IMR-90 (cell line): Measurements from ENCODE around the gene KDM4B. TPM values are rescaled to one million over a fixed set of nuclear protein-coding genes. Genes with fewer than 3 reads are reported as not detected.

Source experiments
- ATAC-seq: fragments of 200-7000 bp; cut with Tn5 transposase; 2 replicates; pipeline ENCODE4 v1.9.1; 2020; ENCODE audit warnings: low read depth, mild to moderate bottlenecking, moderate library complexity
- BruUV-seq: library from RNA; stranded (reverse); fragments of 400-500 nt; replicated peaks from 2 replicates; lab custom pipeline; 2021; lab: Mats Ljungman, UMichigan
- CTCF ChIA-PET: fragments of 300-600 bp; formaldehyde crosslinking; extraction: SDS; loops from one replicate; lab custom pipeline; 2021; ENCODE audit warnings: antibody characterized with exemption; lab: Yijun Ruan, JAX
- POLR2A ChIA-PET: fragments of 300-600 bp; sonication (Branson Sonifier 250); formaldehyde crosslinking; loops from one replicate; lab custom pipeline; 2022; ENCODE audit warnings: antibody characterized with exemption; ENCODE audit not compliant: unreplicated experiment; lab: Charles Lee
- DNase-seq: peaks from one replicate; pipeline ENCODE4 v3.0.0; 2013
- H2AFZ ChIP-seq: replicated peaks from 2 replicates; pipeline ENCODE3; 2013; ENCODE audit warnings: low read length, mild to moderate bottlenecking; ENCODE audit not compliant: poor library complexity
- H2AK5ac ChIP-seq: 2 replicates; pipeline ENCODE4 v1.6.1; 2013; ENCODE audit warnings: low read depth, low read length, inconsistent platforms
- H2AK9ac ChIP-seq: replicated peaks from 2 replicates; pipeline ENCODE3; 2013; ENCODE audit warnings: mild to moderate bottlenecking, low read depth, low read length, moderate library complexity; ENCODE audit not compliant: poor library complexity
- H2BK120ac ChIP-seq: 2 replicates; pipeline ENCODE4 v1.6.1; 2013; ENCODE audit warnings: low read depth, low read length, inconsistent platforms
- H2BK15ac ChIP-seq: 3 replicates; pipeline ENCODE4 v1.6.1; 2013; ENCODE audit warnings: low read depth, low read length, inconsistent platforms
- H2BK20ac ChIP-seq: 2 replicates; pipeline ENCODE4 v1.6.1; 2013; ENCODE audit warnings: low read depth, mild to moderate bottlenecking, inconsistent platforms, low read length, moderate library complexity
- H2BK5ac ChIP-seq: 2 replicates; pipeline ENCODE4 v1.6.1; 2013; ENCODE audit warnings: mild to moderate bottlenecking, low read depth, low read length, inconsistent platforms; ENCODE audit not compliant: poor library complexity, severe bottlenecking
- H3K14ac ChIP-seq: replicated peaks from 2 replicates; pipeline ENCODE4 v1.6.1; 2013; ENCODE audit warnings: low read depth, low read length, inconsistent platforms
- H3K18ac ChIP-seq: 2 replicates; pipeline ENCODE4 v1.6.1; 2013; ENCODE audit warnings: low read depth, low read length, control low read depth
- H3K23ac ChIP-seq: 2 replicates; pipeline ENCODE4 v1.6.1; 2013; ENCODE audit warnings: low read depth, low read length, inconsistent platforms
- H3K27ac ChIP-seq: 2 replicates; pipeline ENCODE4 v1.5.1; 2013; ENCODE audit warnings: mild to moderate bottlenecking, control low read depth, low read length; ENCODE audit not compliant: insufficient read depth
- H3K27me3 ChIP-seq: 2 replicates; pipeline ENCODE4 v1.6.1; 2013; ENCODE audit warnings: low read length; ENCODE audit not compliant: control insufficient read depth, insufficient read depth
- H3K36me3 ChIP-seq: 2 replicates; pipeline ENCODE4 v1.6.1; 2013; ENCODE audit warnings: low read length, mixed read lengths; ENCODE audit not compliant: control insufficient read depth, insufficient read depth
- H3K4ac ChIP-seq: 2 replicates; pipeline ENCODE4 v1.6.1; 2013; ENCODE audit warnings: low read depth, low read length, inconsistent platforms
- H3K4me1 ChIP-seq: 2 replicates; pipeline ENCODE4 v1.6.1; 2013; ENCODE audit warnings: low read length, mixed read lengths; ENCODE audit not compliant: control insufficient read depth, insufficient read depth
- H3K4me2 ChIP-seq: 2 replicates; pipeline ENCODE4 v1.6.1; 2013; ENCODE audit warnings: low read depth, mild to moderate bottlenecking, control low read depth, low read length, moderate library complexity
- H3K4me3 ChIP-seq: 2 replicates; pipeline ENCODE4 v1.5.1; 2013; ENCODE audit warnings: low read depth, mild to moderate bottlenecking, control low read depth, low read length, moderate library complexity; ENCODE audit not compliant: insufficient read depth
- H3K56ac ChIP-seq: 2 replicates; pipeline ENCODE4 v1.6.1; 2013; ENCODE audit warnings: low read length, inconsistent platforms; ENCODE audit not compliant: insufficient read depth; ENCODE audit errors: extremely low read depth
- H3K79me1 ChIP-seq, 2 experiments: 2 replicates each; pipeline ENCODE4 v1.6.1; 2013; ENCODE audit warnings: low read length in 2 of 2, inconsistent platforms in 1 of 2, low read depth in 1 of 2
- H3K9ac ChIP-seq: 2 replicates; pipeline ENCODE4 v1.6.1; 2013; ENCODE audit warnings: low read depth, low read length, control low read depth
- H3K9me1 ChIP-seq: 2 replicates; pipeline ENCODE4 v1.6.1; 2013; ENCODE audit warnings: low read length, inconsistent platforms; ENCODE audit not compliant: insufficient read depth
- H3K9me3 ChIP-seq: 2 replicates; pipeline ENCODE4 v1.6.1; 2013; ENCODE audit warnings: low read length; ENCODE audit not compliant: control insufficient read depth, insufficient read depth
- H4K20me1 ChIP-seq: 2 replicates; pipeline ENCODE4 v1.6.1; 2013; ENCODE audit warnings: low read length, inconsistent platforms; ENCODE audit not compliant: insufficient read depth
- H4K5ac ChIP-seq: 2 replicates; pipeline ENCODE4 v1.6.1; 2013; ENCODE audit warnings: mild to moderate bottlenecking, low read depth, low read length, control low read depth
- H4K8ac ChIP-seq, 2 experiments: 2 replicates each; pipeline ENCODE4 v1.6.1; 2013; ENCODE audit warnings: low read depth in 2 of 2, low read length in 2 of 2, control low read depth in 1 of 2, inconsistent platforms in 1 of 2
- H4K91ac ChIP-seq: 2 replicates; pipeline ENCODE4 v1.6.1; 2013; ENCODE audit warnings: low read depth, low read length, inconsistent platforms; ENCODE audit not compliant: insufficient read depth
- BHLHE40 ChIP-seq: fragments of 150-350 bp; IDR thresholded peaks from 2 replicates; pipeline ENCODE4 v1.6.1; 2016; ENCODE audit warnings: mild to moderate bottlenecking, low read depth, low read length
- CEBPB ChIP-seq: IDR thresholded peaks from 2 replicates; pipeline ENCODE4 v1.6.1; 2012; ENCODE audit warnings: low read depth, low read length, improper control_type of control experiment
- CHD1 ChIP-seq: IDR thresholded peaks from 2 replicates; pipeline ENCODE4 v1.6.1; 2012; ENCODE audit warnings: low read depth, low read length, improper control_type of control experiment
- FOS ChIP-seq: fragments of 150-350 bp; IDR thresholded peaks from 2 replicates; pipeline ENCODE4 v1.6.1; 2016; ENCODE audit warnings: low read depth, low read length
- MAFK ChIP-seq: IDR thresholded peaks from 2 replicates; pipeline ENCODE4 v1.6.1; 2012; ENCODE audit warnings: low read depth, low read length, improper control_type of control experiment
- MAZ ChIP-seq: IDR thresholded peaks from 2 replicates; pipeline ENCODE4 v1.6.1; 2012; ENCODE audit warnings: low read depth, mild to moderate bottlenecking, low read length, improper control_type of control experiment, moderate library complexity, borderline replicate concordance
- MXI1 ChIP-seq: IDR thresholded peaks from 2 replicates; pipeline ENCODE4 v1.6.1; 2012; ENCODE audit warnings: low read depth, mild to moderate bottlenecking, low read length, moderate library complexity, borderline replicate concordance
- NFE2L2 ChIP-seq: fragments of 150-350 bp; IDR thresholded peaks from 2 replicates; pipeline ENCODE4 v1.6.1; 2016; ENCODE audit warnings: low read depth, mild to moderate bottlenecking, low read length
- POLR2A ChIP-seq: IDR thresholded peaks from 2 replicates; pipeline ENCODE4 v1.6.1; 2012; ENCODE audit warnings: mild to moderate bottlenecking, low read depth, low read length
- RAD21 ChIP-seq: IDR thresholded peaks from 2 replicates; pipeline ENCODE4 v1.6.1; 2012; ENCODE audit warnings: low read length, improper control_type of control experiment
- RCOR1 ChIP-seq: IDR thresholded peaks from 2 replicates; pipeline ENCODE4 v1.6.1; 2012; ENCODE audit warnings: mild to moderate bottlenecking, low read length, improper control_type of control experiment; ENCODE audit not compliant: insufficient replicate concordance
- RFX5 ChIP-seq: IDR thresholded peaks from 2 replicates; pipeline ENCODE4 v1.8.0; 2012; ENCODE audit warnings: low read depth, mild to moderate bottlenecking, low read length, moderate library complexity
- SMC3 ChIP-seq: fragments of 150-350 bp; IDR thresholded peaks from 2 replicates; pipeline ENCODE4 v1.6.1; 2016; ENCODE audit warnings: low read depth, mild to moderate bottlenecking, antibody characterized with exemption, low read length, moderate library complexity
- WGBS, 2 experiments: methylation state at CpG; one replicate each; pipeline versions ENCODE4 v1.1.5 to v1.1.7; 2013; ENCODE audit warnings: missing lambda C conversion rate in 2 of 2; ENCODE audit not compliant: insufficient read length in 1 of 2; ENCODE audit errors: extremely low coverage in 2 of 2; 5-methylcytosine and 5-hydroxymethylcytosine counted together
- dilution Hi-C: fragments of 300-500 bp; cut with HindIII; formaldehyde crosslinking; loops from one replicate; pipeline ENCODE4 v1.14.3; 2018; ENCODE audit warnings: low sequenced_read_pairs; ENCODE audit not compliant: unreplicated experiment
- in situ Hi-C: fragments of 300-500 bp; cut with MboI; formaldehyde crosslinking; loops from 3 replicates; pipeline ENCODE4 v1.14.3; 2019; ENCODE audit warnings: low sequenced_read_pairs, inconsistent platforms, mixed read lengths
- intact Hi-C: fragments of 100-400 bp; cut with micrococcal nuclease; formaldehyde crosslinking; loops from 2 replicates; pipeline ENCODE4 v1.10.0; 2022
- polyA plus RNA-seq, 3 experiments: library from polyadenylated mRNA; depleted of rRNA; stranded (reverse); fragments of >200 nt; gene quantifications; 2 replicates each; pipeline ENCODE4 v1.2.3, GENCODE V29; 2012; ENCODE audit warnings: low replicate concordance in 1 of 3
- total RNA-seq: library from RNA; depleted of rRNA; stranded (reverse); fragments of >200 nt; gene quantifications from 2 replicates; pipeline ENCODE4 v1.2.3, GENCODE V29; 2012
- TF ChIP-seq, protein P1 (sequence below): fragments of 150-350 bp; IDR thresholded peaks from 2 replicates; pipeline ENCODE4 v1.6.1; 2017; ENCODE audit warnings: mild to moderate bottlenecking, antibody characterized with exemption, low read length, low read depth
- TF ChIP-seq, protein P2 (sequence below): fragments of 150-350 bp; IDR thresholded peaks from 2 replicates; pipeline ENCODE4 v1.6.1; 2016; ENCODE audit warnings: low read depth, mild to moderate bottlenecking, low read length, moderate library complexity, borderline replicate concordance
- TF ChIP-seq, protein P3 (sequence below): conservative IDR thresholded peaks from 2 replicates; pipeline ENCODE4 v1.5.1; 2012; ENCODE audit warnings: mild to moderate bottlenecking, low read depth, low read length, improper control_type of control experiment

KDM4B gene
- total and polyA plus RNA-seq, 2 of the 4 experiments (the other 2 are of a cell fraction), result 5.0 to 17.9 TPM

DNA sequence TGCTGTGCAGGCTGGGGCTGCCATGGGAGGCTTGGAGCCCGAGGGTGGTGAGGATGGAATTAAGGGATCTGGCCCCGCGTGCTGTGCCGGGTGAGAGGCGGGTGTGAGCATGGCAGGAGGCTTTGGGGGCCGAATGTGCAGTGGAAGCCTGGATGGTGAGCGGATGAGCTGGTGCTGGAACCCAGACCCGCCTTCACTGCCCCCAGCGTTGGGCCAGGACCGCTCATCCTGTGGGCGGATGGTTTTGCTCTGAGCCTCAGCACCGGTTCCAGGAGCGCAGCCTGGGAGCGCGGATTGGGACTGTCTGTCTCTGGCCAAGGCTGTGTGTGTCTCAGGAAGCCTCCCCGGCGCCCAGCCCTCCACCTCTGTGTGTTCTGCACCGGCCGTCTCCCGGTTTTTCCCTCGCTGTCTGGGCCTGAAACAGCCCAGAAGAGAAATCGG, 16.7 kb downstream of the KDM4B start:
- H2BK20ac ChIP-seq, result no peak overlapping the region
- intact Hi-C loops (no loop called here), dilution Hi-C loops (no loop called here), in situ Hi-C loops (no loop called here)
- H4K5ac ChIP-seq, result no peak overlapping the region
- no peak overlapping the region for H3K4me3 ChIP-seq
- POLR2A ChIA-PET, result no interaction called here
- H3K9me3 ChIP-seq, result no peaks in the 10 kb centered on the region
- no peak overlapping the region for H2AFZ ChIP-seq
- no peak overlapping the region for H3K4me2 ChIP-seq
- H3K4ac ChIP-seq, result no peak overlapping the region
- no peak overlapping the region for H3K23ac ChIP-seq
- no peak overlapping the region for H4K91ac ChIP-seq
- DNase-seq, result no peak
- no peaks in the 10 kb centered on the region for H3K27me3 ChIP-seq
- H2BK15ac ChIP-seq, result no peak overlapping the region
- H3K18ac ChIP-seq, result no peak overlapping the region
- H4K8ac ChIP-seq, result no peak overlapping the region
- peaks cover 6% of the 10 kb centered on the region; the same call in 1 of the 2 replicates for H3K36me3 ChIP-seq
- peaks cover 97% of the 10 kb centered on the region for H4K20me1 ChIP-seq
- H3K9ac ChIP-seq, result no peak overlapping the region
- CTCF ChIA-PET, result interaction anchor here (0.6 kb wide), 1 partner anchor 58 kb away, joined by 7 read pairs; no protein-coding TSS in a partner anchor
- H2BK120ac ChIP-seq, result no peak overlapping the region
- no peak overlapping the region for H3K56ac ChIP-seq
- H2AK5ac ChIP-seq, result no peak overlapping the region
- WGBS, 2 experiments, result 82% methylated on average over 18 of the region's 22 CpGs; no CpG with 5 or more reads in 1 of the 2 experiments
- H3K14ac ChIP-seq, result no peak overlapping the region
- no TSS peak for BruUV-seq
- ATAC-seq, result no peak
- peaks cover 13 to 93% of the 10 kb centered on the region in 2 experiments for H3K79me1 ChIP-seq
- peaks cover 26% of the 10 kb centered on the region for H3K9me1 ChIP-seq
- no peak overlapping the region for H2BK5ac ChIP-seq
- H3K27ac ChIP-seq, result no peak overlapping the region
- TF ChIP-seq FOS, result no peak
- no peak for TF ChIP-seq MAFK
- TF ChIP-seq MAZ, result no peak
- TF ChIP-seq, protein P1, sequence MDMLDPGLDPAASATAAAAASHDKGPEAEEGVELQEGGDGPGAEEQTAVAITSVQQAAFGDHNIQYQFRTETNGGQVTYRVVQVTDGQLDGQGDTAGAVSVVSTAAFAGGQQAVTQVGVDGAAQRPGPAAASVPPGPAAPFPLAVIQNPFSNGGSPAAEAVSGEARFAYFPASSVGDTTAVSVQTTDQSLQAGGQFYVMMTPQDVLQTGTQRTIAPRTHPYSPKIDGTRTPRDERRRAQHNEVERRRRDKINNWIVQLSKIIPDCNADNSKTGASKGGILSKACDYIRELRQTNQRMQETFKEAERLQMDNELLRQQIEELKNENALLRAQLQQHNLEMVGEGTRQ, result no peak
- no peak for TF ChIP-seq RFX5
- no peak for TF ChIP-seq CHD1
- no peak for TF ChIP-seq BHLHE40
- TF ChIP-seq RCOR1, result no peak
- TF ChIP-seq SMC3, result no peak
- TF ChIP-seq, protein P2, sequence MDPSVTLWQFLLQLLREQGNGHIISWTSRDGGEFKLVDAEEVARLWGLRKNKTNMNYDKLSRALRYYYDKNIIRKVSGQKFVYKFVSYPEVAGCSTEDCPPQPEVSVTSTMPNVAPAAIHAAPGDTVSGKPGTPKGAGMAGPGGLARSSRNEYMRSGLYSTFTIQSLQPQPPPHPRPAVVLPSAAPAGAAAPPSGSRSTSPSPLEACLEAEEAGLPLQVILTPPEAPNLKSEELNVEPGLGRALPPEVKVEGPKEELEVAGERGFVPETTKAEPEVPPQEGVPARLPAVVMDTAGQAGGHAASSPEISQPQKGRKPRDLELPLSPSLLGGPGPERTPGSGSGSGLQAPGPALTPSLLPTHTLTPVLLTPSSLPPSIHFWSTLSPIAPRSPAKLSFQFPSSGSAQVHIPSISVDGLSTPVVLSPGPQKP, result no peak
- no peak for TF ChIP-seq MXI1
- no peak for TF ChIP-seq POLR2A
- no peak for TF ChIP-seq NFE2L2
- TF ChIP-seq, protein P3, sequence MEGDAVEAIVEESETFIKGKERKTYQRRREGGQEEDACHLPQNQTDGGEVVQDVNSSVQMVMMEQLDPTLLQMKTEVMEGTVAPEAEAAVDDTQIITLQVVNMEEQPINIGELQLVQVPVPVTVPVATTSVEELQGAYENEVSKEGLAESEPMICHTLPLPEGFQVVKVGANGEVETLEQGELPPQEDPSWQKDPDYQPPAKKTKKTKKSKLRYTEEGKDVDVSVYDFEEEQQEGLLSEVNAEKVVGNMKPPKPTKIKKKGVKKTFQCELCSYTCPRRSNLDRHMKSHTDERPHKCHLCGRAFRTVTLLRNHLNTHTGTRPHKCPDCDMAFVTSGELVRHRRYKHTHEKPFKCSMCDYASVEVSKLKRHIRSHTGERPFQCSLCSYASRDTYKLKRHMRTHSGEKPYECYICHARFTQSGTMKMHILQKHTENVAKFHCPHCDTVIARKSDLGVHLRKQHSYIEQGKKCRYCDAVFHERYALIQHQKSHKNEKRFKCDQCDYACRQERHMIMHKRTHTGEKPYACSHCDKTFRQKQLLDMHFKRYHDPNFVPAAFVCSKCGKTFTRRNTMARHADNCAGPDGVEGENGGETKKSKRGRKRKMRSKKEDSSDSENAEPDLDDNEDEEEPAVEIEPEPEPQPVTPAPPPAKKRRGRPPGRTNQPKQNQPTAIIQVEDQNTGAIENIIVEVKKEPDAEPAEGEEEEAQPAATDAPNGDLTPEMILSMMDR, result no peak
- no peak for TF ChIP-seq CEBPB
- TF ChIP-seq RAD21, result no peak
- H2AK9ac ChIP-seq, result peak overlapping the region; percentile 61
- H3K4me1 ChIP-seq, result peaks cover 22% of the 10 kb centered on the region
